ENCODE data around the gene NPAS2. TPM values are rescaled to one million over a fixed set of nuclear protein-coding genes. Genes with fewer than 3 reads are reported as not detected.

The NPAS2 gene
- total RNA-seq, 1 donor from 2014 or later = 39.4 TPM

GRCh38 chr2:100857915-100858314 is 38.0 kb downstream of the NPAS2 start:
- Histone ChIP-seq H3F3A (ENCODE audit: low read depth) (no peaks in the 10 kb centered on the region), H3K36me3 (no peaks in the 10 kb centered on the region), H3K4me2 (no peak overlapping the region), H3K9ac (no peak overlapping the region), H3K27me3 (no peaks in the 10 kb centered on the region), H3K4me1 (peaks cover 6% of the 10 kb centered on the region), H3K79me2 (ENCODE audit: low read depth) (no peaks in the 10 kb centered on the region), H2AFZ (replicated peaks) (no peak overlapping the region), H3K4me3 (no peak overlapping the region), H3K9me3 (ENCODE audit: low read depth) (no peaks in the 10 kb centered on the region), H4K20me1 (ENCODE audit: low read depth) (no peaks in the 10 kb centered on the region), H3K27ac (no peak overlapping the region)
- no peak for TF ChIP-seq EZH2 (IDR thresholded peaks at IDR 0.05)
- no peak for TF ChIP-seq CTCF (IDR thresholded peaks at IDR 0.05)
- TF ChIP-seq EZH2phosphoT487 (IDR thresholded peaks at IDR 0.05) = no peak
- no peaks in the 10 kb centered on the region for H3K9me3 Mint-ChIP-seq
- H3K36me3 Mint-ChIP-seq = no peaks in the 10 kb centered on the region
- H3K4me3 Mint-ChIP-seq = no peak overlapping the region
- peaks cover 13% of the 10 kb centered on the region for H3K4me1 Mint-ChIP-seq
- DNase-seq (ENCODE audit: low spot score) = no peak
- H3K27ac Mint-ChIP-seq = no peak overlapping the region
- peaks cover 4% of the 10 kb centered on the region for H3K27me3 Mint-ChIP-seq (ENCODE audit: insufficient read depth, low read depth)

GRCh38 chr2:100859902-100860301 is 40.0 kb downstream of the NPAS2 start:
- H4K20me1 ChIP-seq (ENCODE audit: low read depth) = no peaks in the 10 kb centered on the region
- H3K9ac ChIP-seq = no peak overlapping the region
- H3K4me3 Mint-ChIP-seq = no peak overlapping the region
- H3K27me3 Mint-ChIP-seq (ENCODE audit: insufficient read depth, low read depth) = peaks cover 2% of the 10 kb centered on the region
- TF ChIP-seq EZH2 (IDR thresholded peaks at IDR 0.05) = no peak
- no peaks in the 10 kb centered on the region for H3K4me1 Mint-ChIP-seq
- no peaks in the 10 kb centered on the region for H3F3A ChIP-seq (ENCODE audit: low read depth)
- H3K9me3 Mint-ChIP-seq = peaks cover 3% of the 10 kb centered on the region
- no peak overlapping the region for H3K4me3 ChIP-seq
- H3K27ac Mint-ChIP-seq = no peak overlapping the region
- no peaks in the 10 kb centered on the region for H3K9me3 ChIP-seq (ENCODE audit: low read depth)
- H2AFZ ChIP-seq (replicated peaks) = no peak overlapping the region
- H3K79me2 ChIP-seq (ENCODE audit: low read depth) = no peaks in the 10 kb centered on the region
- H3K27ac ChIP-seq = no peak overlapping the region
- H3K4me2 ChIP-seq = no peak overlapping the region
- no peaks in the 10 kb centered on the region for H3K27me3 ChIP-seq
- H3K4me1 ChIP-seq = no peaks in the 10 kb centered on the region
- no peak for DNase-seq (ENCODE audit: low spot score)
- no peaks in the 10 kb centered on the region for H3K36me3 ChIP-seq
- H3K36me3 Mint-ChIP-seq = no peaks in the 10 kb centered on the region

- H2AFZ ChIP-seq (replicated peaks) = no peak overlapping the region
- H3K27me3 Mint-ChIP-seq (ENCODE audit: insufficient read depth, low read depth) = peaks cover 4% of the 10 kb centered on the region
- H3K27ac Mint-ChIP-seq = no peak overlapping the region
- H3K9ac ChIP-seq = no peak overlapping the region
- H4K20me1 ChIP-seq (ENCODE audit: low read depth) = no peaks in the 10 kb centered on the region
- no peaks in the 10 kb centered on the region for H3F3A ChIP-seq (ENCODE audit: low read depth)
- no peak overlapping the region for H3K4me2 ChIP-seq
- no peak overlapping the region for H3K4me3 Mint-ChIP-seq
- no peaks in the 10 kb centered on the region for H3K4me1 ChIP-seq
- H3K9me3 Mint-ChIP-seq = peaks cover 3% of the 10 kb centered on the region
- H3K4me1 Mint-ChIP-seq = no peaks in the 10 kb centered on the region
- no peak for TF ChIP-seq EZH2 (IDR thresholded peaks at IDR 0.05)
- no peak for TF ChIP-seq CTCF (IDR thresholded peaks at IDR 0.05)
- no peak for TF ChIP-seq EZH2phosphoT487 (IDR thresholded peaks at IDR 0.05)
- no peaks in the 10 kb centered on the region for H3K27me3 ChIP-seq
- H3K36me3 ChIP-seq = no peaks in the 10 kb centered on the region
- no peaks in the 10 kb centered on the region for H3K9me3 ChIP-seq (ENCODE audit: low read depth)
- no peak overlapping the region for H3K4me3 ChIP-seq
- no peaks in the 10 kb centered on the region for H3K36me3 Mint-ChIP-seq
- H3K27ac ChIP-seq = no peak overlapping the region
- DNase-seq (ENCODE audit: low spot score) = no peak
- no peaks in the 10 kb centered on the region for H3K79me2 ChIP-seq (ENCODE audit: low read depth)
Observed at GRCh38 chr2:100861340-100861739, 41.4 kb downstream of the NPAS2 start.

GRCh38 chr2:100862081-100862480 is 42.1 kb downstream of the NPAS2 start:
- Histone ChIP-seq H3K79me2 (ENCODE audit: low read depth) (no peaks in the 10 kb centered on the region), H3K27me3 (no peaks in the 10 kb centered on the region)

More at GRCh38 chr2:100862081-100862480, 42.1 kb downstream of the NPAS2 start:
- Histone ChIP-seq H2AFZ (replicated peaks) (no peak overlapping the region), H3K27ac (no peak overlapping the region), H3K9me3 (ENCODE audit: low read depth) (no peaks in the 10 kb centered on the region), H3K36me3 (no peaks in the 10 kb centered on the region), H3K4me2 (no peak overlapping the region), H3K9ac (no peak overlapping the region), H3F3A (ENCODE audit: low read depth) (no peaks in the 10 kb centered on the region), H3K4me1 (no peaks in the 10 kb centered on the region), H4K20me1 (ENCODE audit: low read depth) (no peaks in the 10 kb centered on the region), H3K4me3 (no peak overlapping the region)
- no peaks in the 10 kb centered on the region for H3K4me1 Mint-ChIP-seq
- DNase-seq (ENCODE audit: low spot score) = no peak
- no peak overlapping the region for H3K27ac Mint-ChIP-seq
- TF ChIP-seq EZH2 (IDR thresholded peaks at IDR 0.05) (no peak), EZH2phosphoT487 (IDR thresholded peaks at IDR 0.05) (no peak), CTCF (IDR thresholded peaks at IDR 0.05) (no peak)
- H3K27me3 Mint-ChIP-seq (ENCODE audit: insufficient read depth, low read depth) = peaks cover 4% of the 10 kb centered on the region
- no peaks in the 10 kb centered on the region for H3K36me3 Mint-ChIP-seq
- no peak overlapping the region for H3K4me3 Mint-ChIP-seq
- peaks cover 3% of the 10 kb centered on the region for H3K9me3 Mint-ChIP-seq
